ENCODE results near the gene SELL.

The SELL gene

GRCh38 chr1:169692756-169693460, 18.5 kb downstream of the SELL start:
- ChIA-PET POLR2A (no interaction called here), CTCF (interaction anchor here (0.6 to 1.8 kb wide), 3 partner anchors 10 to 93 kb away, joined by 3 to 7 read pairs (median 4); no protein-coding TSS in a partner anchor)
- no peak overlapping the region for H3K27ac ChIP-seq (ENCODE audit: extremely low read depth, low read depth, low read length)
- no peak overlapping the region for H3K4me3 ChIP-seq (ENCODE audit: low read depth, low read length)
- TF ChIP-seq SALL2 (tag by site-specific recombination; IDR thresholded peaks at IDR 0.05; ENCODE audit: borderline replicate concordance): no peak
- no peak for TF ChIP-seq ZBTB44 (tag by site-specific recombination; IDR thresholded peaks at IDR 0.05)
- no peak for TF ChIP-seq ZSCAN5A (tag by site-specific recombination; IDR thresholded peaks at IDR 0.05)
- no peak for TF ChIP-seq HOXD13 (CRISPR knock-in tag; IDR thresholded peaks at IDR 0.05; ENCODE audit: borderline replicate concordance)
- no peak for TF ChIP-seq ZNF610 (tag by site-specific recombination; IDR thresholded peaks at IDR 0.05; ENCODE audit: borderline replicate concordance)
- no peak for TF ChIP-seq GFI1B (tag by site-specific recombination; IDR thresholded peaks at IDR 0.05)
- TF ChIP-seq ZNF121 (tag by site-specific recombination; IDR thresholded peaks at IDR 0.05): no peak
- TF ChIP-seq ZBTB7A (tag by site-specific recombination; IDR thresholded peaks at IDR 0.05; ENCODE audit: low read depth): no peak
- no peak for TF ChIP-seq YY1 (tag by site-specific recombination; IDR thresholded peaks at IDR 0.05)
- no peak for TF ChIP-seq PBX3 (CRISPR knock-in tag; IDR thresholded peaks at IDR 0.05)
- TF ChIP-seq ZNF114 (tag by site-specific recombination; IDR thresholded peaks at IDR 0.05): no peak
- TF ChIP-seq ZNF335 (tag by site-specific recombination; conservative IDR thresholded peaks at IDR 0.05): no peak
- TF ChIP-seq ZXDB (tag by site-specific recombination; IDR thresholded peaks at IDR 0.05): no peak
- TF ChIP-seq ZNF585B (tag by site-specific recombination; IDR thresholded peaks at IDR 0.05): no peak
- no peak for TF ChIP-seq ZNF514 (tag by site-specific recombination; IDR thresholded peaks at IDR 0.05)
- TF ChIP-seq ZNF24 (tag by site-specific recombination; IDR thresholded peaks at IDR 0.05): no peak
- H3K9me3 ChIP-seq (ENCODE audit: control insufficient read depth, insufficient read depth, low read depth, low read length): no peaks in the 10 kb centered on the region
- H3K4me1 ChIP-seq (ENCODE audit: control insufficient read depth, insufficient read depth, low read length): no peaks in the 10 kb centered on the region
- no peaks in the 10 kb centered on the region for H3K36me3 ChIP-seq (ENCODE audit: control insufficient read depth in 2 of 2, insufficient read depth in 1 of 2, low read length in 2 of 2)

- no peak overlapping the region for H3K27ac ChIP-seq (ENCODE audit: extremely low read depth, low read depth, low read length)
- no peaks in the 10 kb centered on the region for H3K9me3 ChIP-seq (ENCODE audit: control insufficient read depth, insufficient read depth, low read depth, low read length)
- no peak for TF ChIP-seq KLF7 (tag by site-specific recombination; IDR thresholded peaks at IDR 0.05; ENCODE audit: borderline replicate concordance)
- no peak for TF ChIP-seq ZNF433 (tag by site-specific recombination; IDR thresholded peaks at IDR 0.05; ENCODE audit: low read depth)
- no peak for TF ChIP-seq PBX3 (CRISPR knock-in tag; IDR thresholded peaks at IDR 0.05)
- TF ChIP-seq ZXDB (tag by site-specific recombination; IDR thresholded peaks at IDR 0.05): no peak
- no peak for TF ChIP-seq ZNF621 (tag by site-specific recombination; IDR thresholded peaks at IDR 0.05)
- no peak for TF ChIP-seq ZNF776 (tag by site-specific recombination; IDR thresholded peaks at IDR 0.05; ENCODE audit: borderline replicate concordance)
- ChIA-PET POLR2A (no interaction called here), CTCF (interaction anchor here (0.6 to 1.1 kb wide), 3 partner anchors 22 to 1263 kb away, joined by 4 to 5 read pairs (median 4); no protein-coding TSS in a partner anchor)
- H3K4me1 ChIP-seq (ENCODE audit: control insufficient read depth, insufficient read depth, low read length): no peaks in the 10 kb centered on the region
- H3K4me3 ChIP-seq (ENCODE audit: low read depth, low read length): no peak overlapping the region
- no peaks in the 10 kb centered on the region for H3K36me3 ChIP-seq (ENCODE audit: control insufficient read depth in 2 of 2, insufficient read depth in 1 of 2, low read length in 2 of 2)
Measured at GRCh38 chr1:169690489-169690888, 20.9 kb downstream of the SELL start.
